NK-92 (cell line): ENCODE results near the gene ARHGAP44.
"Not testable (repeated sequence)": the region's sequence is repeated elsewhere in the genome, so short reads cannot be mapped to it uniquely, and the experiment has no call there.

Experiments
- DNase-seq: peaks from one replicate; lab custom pipeline; 2025; ENCODE audit not compliant: unreplicated experiment; lab: John Stamatoyannopoulos, UW

ARHGAP44 gene

GRCh38 chr17:12958786-12959185 lies 169.5 kb downstream of the ARHGAP44 start:
- DNase-seq = no peak

- no peak for DNase-seq
These were observed 170.1 kb downstream of the ARHGAP44 start for GRCh38 chr17:12959441-12959840.

- DNase-seq = no peak
These were observed 172.4 kb downstream of the ARHGAP44 start for GRCh38 chr17:12961655-12962054.

- DNase-seq = no peak
These were observed 174.2 kb downstream of the ARHGAP44 start for GRCh38 chr17:12963505-12963904.

- DNase-seq = no peak
These were observed 174.9 kb downstream of the ARHGAP44 start for GRCh38 chr17:12964162-12964561.

GRCh38 chr17:12964840-12965239 lies 175.5 kb downstream of the ARHGAP44 start:
- DNase-seq = no peak

- no peak for DNase-seq
These were observed 176.7 kb downstream of the ARHGAP44 start for GRCh38 chr17:12965988-12966387.

GRCh38 chr17:12966413-12966812 lies 177.1 kb downstream of the ARHGAP44 start:
- no peak for DNase-seq

- no peak for DNase-seq
These were observed 178.7 kb downstream of the ARHGAP44 start for GRCh38 chr17:12967962-12968361.

GRCh38 chr17:12973496-12974004 lies 184.3 kb downstream of the ARHGAP44 start:
- no peak for DNase-seq

- no peak for DNase-seq
These were observed 184.8 kb downstream of the ARHGAP44 start for GRCh38 chr17:12974005-12974531.

- no peak for DNase-seq
These were observed 187.9 kb downstream of the ARHGAP44 start for GRCh38 chr17:12977008-12977751.

GRCh38 chr17:12978787-12979186 lies 189.5 kb downstream of the ARHGAP44 start:
- not testable (repeated sequence) for DNase-seq

GRCh38 chr17:12979246-12979645 lies 189.9 kb downstream of the ARHGAP44 start:
- DNase-seq = no peak

- no peak for DNase-seq
These were observed 190.7 kb downstream of the ARHGAP44 start for GRCh38 chr17:12979826-12980500.

- DNase-seq = no peak
These were observed 192.9 kb downstream of the ARHGAP44 start for GRCh38 chr17:12982224-12982623.

- no peak for DNase-seq
These were observed 194.9 kb downstream of the ARHGAP44 start for GRCh38 chr17:12983991-12984884.

GRCh38 chr17:12985431-12986293 lies 196.4 kb downstream of the ARHGAP44 start:
- no peak for DNase-seq

- no peak for DNase-seq
These were observed 197.8 kb downstream of the ARHGAP44 start for GRCh38 chr17:12987120-12987519.
